HEK293T (cell line): Measurements from ENCODE around the gene ERMN.
"Not testable (repeated sequence)": the region's sequence is repeated elsewhere in the genome, so short reads cannot be mapped to it uniquely, and the experiment has no call there.

Experiments
- CTCF ChIA-PET: fragments of 350-600 bp; formaldehyde crosslinking; extraction: SDS; loops from one replicate; lab custom pipeline; 2021; ENCODE audit warnings: antibody characterized with exemption, inconsistent platforms; lab: Yijun Ruan, JAX
- POLR2A ChIA-PET: fragments of 350-600 bp; formaldehyde crosslinking; extraction: SDS; loops from one replicate; lab custom pipeline; 2020; ENCODE audit warnings: antibody characterized with exemption, inconsistent platforms; lab: Yijun Ruan, JAX
- DNase-seq: peaks from one replicate; pipeline ENCODE4 v3.0.0; 2012; ENCODE audit warnings: mixed read lengths; ENCODE audit errors: extremely low spot score
- ARNT ChIP-seq: fragments of 450-650 bp; IDR thresholded peaks from 2 replicates; pipeline ENCODE4 v1.6.1; 2017; ENCODE audit warnings: mild to moderate bottlenecking
- BHLHE40 ChIP-seq: fragments of 450-650 bp; IDR thresholded peaks from 2 replicates; pipeline ENCODE4 v1.6.1; 2016; ENCODE audit warnings: mild to moderate bottlenecking, moderate library complexity, borderline replicate concordance
- CTBP1 ChIP-seq: fragments of 450-650 bp; IDR thresholded peaks from 2 replicates; pipeline ENCODE4 v1.6.1; 2016; ENCODE audit warnings: borderline replicate concordance
- ELF4 ChIP-seq: fragments of 450-650 bp; IDR thresholded peaks from 2 replicates; pipeline ENCODE4 v1.6.1; 2017; ENCODE audit warnings: antibody characterized with exemption
- FOXA1 ChIP-seq: fragments of 450-650 bp; IDR thresholded peaks from 2 replicates; pipeline ENCODE4 v1.6.1; 2016; ENCODE audit warnings: mild to moderate bottlenecking
- FOXK2 ChIP-seq: fragments of 450-650 bp; IDR thresholded peaks from 2 replicates; pipeline ENCODE4 v1.6.1; 2016; ENCODE audit warnings: mild to moderate bottlenecking
- FOXM1 ChIP-seq: fragments of 450-650 bp; IDR thresholded peaks from 2 replicates; pipeline ENCODE4 v1.6.1; 2017; ENCODE audit warnings: mild to moderate bottlenecking, borderline replicate concordance
- HDGF ChIP-seq: fragments of 450-650 bp; IDR thresholded peaks from 2 replicates; pipeline ENCODE4 v1.6.1; 2017; ENCODE audit warnings: antibody characterized with exemption, borderline replicate concordance
- L3MBTL2 ChIP-seq: fragments of 450-650 bp; conservative IDR thresholded peaks from 2 replicates; pipeline ENCODE4 v1.6.1; 2016; ENCODE audit warnings: mild to moderate bottlenecking
- LEF1 ChIP-seq: fragments of 450-650 bp; IDR thresholded peaks from 2 replicates; pipeline ENCODE4 v1.6.1; 2017; ENCODE audit warnings: mild to moderate bottlenecking, borderline replicate concordance
- NFRKB ChIP-seq: fragments of 450-650 bp; IDR thresholded peaks from 2 replicates; pipeline ENCODE4 v1.6.1; 2016; ENCODE audit warnings: mild to moderate bottlenecking, moderate library complexity
- SP1 ChIP-seq: fragments of 450-650 bp; IDR thresholded peaks from 2 replicates; pipeline ENCODE4 v1.6.1; 2017
- SUZ12 ChIP-seq: fragments of 450-650 bp; IDR thresholded peaks from 2 replicates; pipeline ENCODE4 v1.6.1; 2016; ENCODE audit warnings: mild to moderate bottlenecking
- TARDBP ChIP-seq: fragments of 450-650 bp; IDR thresholded peaks from 2 replicates; pipeline ENCODE4 v1.6.1; 2016
- ZNF384 ChIP-seq: fragments of 450-650 bp; IDR thresholded peaks from 2 replicates; pipeline ENCODE4 v1.6.1; 2016
- TF ChIP-seq, protein P1 (sequence below): fragments of 450-650 bp; IDR thresholded peaks from 2 replicates; pipeline ENCODE4 v1.6.1; 2016

The ERMN gene, protein sequence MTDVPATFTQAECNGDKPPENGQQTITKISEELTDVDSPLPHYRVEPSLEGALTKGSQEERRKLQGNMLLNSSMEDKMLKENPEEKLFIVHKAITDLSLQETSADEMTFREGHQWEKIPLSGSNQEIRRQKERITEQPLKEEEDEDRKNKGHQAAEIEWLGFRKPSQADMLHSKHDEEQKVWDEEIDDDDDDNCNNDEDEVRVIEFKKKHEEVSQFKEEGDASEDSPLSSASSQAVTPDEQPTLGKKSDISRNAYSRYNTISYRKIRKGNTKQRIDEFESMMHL

DNA sequence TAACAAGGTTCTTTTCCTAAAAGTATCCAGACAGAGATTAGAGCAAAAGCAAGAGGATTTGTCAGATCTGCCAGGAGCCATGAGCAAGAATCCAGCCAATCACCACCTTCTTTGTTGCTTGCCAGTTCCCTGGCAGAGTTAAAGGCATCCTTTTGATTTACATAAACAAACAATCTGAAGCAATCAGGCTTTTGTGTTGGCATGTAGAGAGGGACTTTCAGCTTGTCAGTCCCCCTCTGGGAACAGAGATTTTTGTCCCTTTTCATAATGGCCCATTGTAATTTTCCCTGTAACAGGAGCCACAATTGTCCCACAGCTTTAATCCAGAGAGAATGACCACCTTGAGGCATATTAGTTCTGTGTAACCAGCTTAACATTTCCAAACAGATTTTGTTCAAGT, at the start of gene ERMN:
ERMN (minus strand) TSS at position 39 of the 400 bp plus-strand sequence. CDS start 182 bp downstream, outside the sequence.
- no peak for TF ChIP-seq FOXM1
- no peak for TF ChIP-seq SUZ12
- TF ChIP-seq FOXK2, result no peak
- TF ChIP-seq LEF1, result no peak
- ChIA-PET CTCF (interaction anchor here (0.6 to 3.7 kb wide), 4 partner anchors 10 to 303 kb away, joined by 3 to 31 read pairs (median 14); partner anchors contain the start of gene ACVR1C), POLR2A (no interaction called here)
- DNase-seq, result no peak

DNA sequence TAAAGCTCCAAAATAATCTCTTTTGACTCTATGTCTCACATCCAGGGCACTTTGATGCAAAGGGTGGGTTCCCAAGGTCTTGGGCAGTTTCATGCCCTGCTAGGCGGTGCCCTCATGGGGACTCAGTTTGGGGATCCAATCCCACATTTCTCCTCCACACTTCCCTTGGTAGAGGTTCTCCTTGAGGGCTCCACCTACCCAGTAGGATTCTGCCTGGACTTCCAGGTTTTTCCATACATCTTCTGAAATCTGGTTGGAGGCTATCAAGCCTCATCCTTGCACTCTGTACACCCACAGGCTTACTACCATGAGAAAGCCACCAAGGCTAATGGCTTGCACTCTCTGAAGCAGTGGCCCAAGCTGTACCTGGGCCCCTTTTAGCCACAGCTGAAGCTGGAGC, 49.8 kb upstream of the ERMN start:
- DNase-seq, result no peak
- no peak for TF ChIP-seq LEF1
- no peak for TF ChIP-seq SP1
- no peak for TF ChIP-seq TARDBP
- no peak for TF ChIP-seq HDGF
- TF ChIP-seq ZNF384, result no peak
- no peak for TF ChIP-seq CTBP1
- TF ChIP-seq, protein P1, sequence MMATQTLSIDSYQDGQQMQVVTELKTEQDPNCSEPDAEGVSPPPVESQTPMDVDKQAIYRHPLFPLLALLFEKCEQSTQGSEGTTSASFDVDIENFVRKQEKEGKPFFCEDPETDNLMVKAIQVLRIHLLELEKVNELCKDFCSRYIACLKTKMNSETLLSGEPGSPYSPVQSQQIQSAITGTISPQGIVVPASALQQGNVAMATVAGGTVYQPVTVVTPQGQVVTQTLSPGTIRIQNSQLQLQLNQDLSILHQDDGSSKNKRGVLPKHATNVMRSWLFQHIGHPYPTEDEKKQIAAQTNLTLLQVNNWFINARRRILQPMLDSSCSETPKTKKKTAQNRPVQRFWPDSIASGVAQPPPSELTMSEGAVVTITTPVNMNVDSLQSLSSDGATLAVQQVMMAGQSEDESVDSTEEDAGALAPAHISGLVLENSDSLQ, result no peak
- no peak for TF ChIP-seq NFRKB
- TF ChIP-seq BHLHE40, result no peak
- TF ChIP-seq ELF4, result no peak
- TF ChIP-seq L3MBTL2, result no peak
- no peak for TF ChIP-seq SUZ12
- no peak for TF ChIP-seq FOXK2
- TF ChIP-seq ARNT, result no peak
- TF ChIP-seq FOXA1, result no peak
- no peak for TF ChIP-seq FOXM1
- ChIA-PET POLR2A (no interaction called here), CTCF (no interaction called here)

DNA sequence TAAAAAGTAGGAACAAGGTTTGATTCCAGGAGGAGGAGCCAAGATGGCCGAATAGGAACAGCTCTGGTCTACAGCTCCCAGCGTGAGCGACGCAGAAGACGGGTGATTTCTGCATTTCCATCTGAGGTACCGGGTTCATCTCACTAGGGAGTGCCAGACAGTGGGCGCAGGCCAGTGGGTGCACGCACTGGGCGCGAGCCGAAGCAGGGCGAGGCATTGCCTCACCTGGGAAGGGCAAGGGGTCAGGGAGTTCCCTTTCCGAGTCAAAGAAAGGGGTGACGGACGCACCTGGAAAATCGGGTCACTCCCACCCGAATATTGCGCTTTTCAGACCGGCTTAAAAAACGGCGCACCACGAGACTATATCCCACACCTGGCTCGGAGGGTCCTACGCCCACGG, 42.9 kb upstream of the ERMN start:
- CTCF ChIA-PET, POLR2A ChIA-PET, DNase-seq: not testable (repeated sequence)

DNA sequence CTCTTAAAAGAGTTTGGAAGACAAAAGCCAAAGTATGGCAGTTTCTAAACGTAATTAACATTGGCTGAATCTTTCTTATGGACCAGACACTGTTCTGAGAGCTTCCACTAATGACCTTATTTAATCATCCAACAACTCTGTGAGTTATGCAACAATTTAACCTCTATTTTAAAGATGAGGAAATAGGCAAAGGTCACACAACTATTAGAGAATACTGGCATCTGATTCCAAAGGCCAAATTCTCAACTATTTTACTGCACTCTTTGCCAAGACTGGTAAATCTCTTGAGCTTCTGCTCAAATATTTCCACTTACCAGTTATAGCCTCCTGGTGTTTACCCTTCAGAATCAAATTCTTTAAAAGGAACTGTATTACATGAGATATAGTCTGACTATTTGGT, 42.1 kb upstream of the ERMN start:
- no peak for DNase-seq
- POLR2A ChIA-PET, result no interaction called here
- CTCF ChIA-PET, result no interaction called here
- TF ChIP-seq FOXK2, result no peak
- no peak for TF ChIP-seq FOXM1
- TF ChIP-seq ELF4, result no peak
- no peak for TF ChIP-seq TARDBP
- TF ChIP-seq FOXA1, result no peak
- TF ChIP-seq LEF1, result no peak

DNA sequence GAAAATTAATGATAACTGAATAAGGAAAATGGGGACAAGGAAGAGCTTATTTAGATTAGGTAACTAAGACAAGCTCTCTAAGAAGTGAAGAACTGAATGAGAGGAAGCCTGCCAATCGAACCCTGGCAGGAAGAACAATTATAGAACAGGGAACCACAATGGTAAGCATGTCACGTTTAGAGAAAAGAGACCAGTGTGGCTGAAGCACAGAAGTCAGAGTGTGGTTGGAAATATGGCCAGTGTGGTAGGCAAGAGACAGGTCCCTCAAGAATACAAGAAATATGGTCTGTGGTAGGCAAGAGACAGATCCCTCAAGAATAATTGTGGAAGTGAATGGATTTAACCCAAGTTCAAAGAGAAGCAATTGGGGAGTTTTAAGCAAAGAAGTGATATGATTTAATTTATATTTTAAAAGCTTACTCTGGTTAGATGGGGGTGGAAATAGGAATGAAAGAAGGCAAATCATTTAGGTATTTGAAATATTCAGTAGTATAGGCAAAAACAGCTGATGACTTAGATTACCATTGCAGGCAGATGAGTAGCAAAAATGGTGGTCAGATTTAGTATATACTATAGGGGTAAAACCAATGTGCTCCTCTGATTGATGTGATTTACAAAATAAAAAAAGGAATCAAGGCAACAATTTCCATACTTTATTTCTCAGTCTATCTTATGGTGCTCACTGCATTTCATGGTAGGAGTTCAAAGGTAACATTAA, 38.8 kb upstream of the ERMN start:
- no peak for DNase-seq
- ChIA-PET CTCF (no interaction called here), POLR2A (no interaction called here)
- TF ChIP-seq SUZ12, result no peak
- no peak for TF ChIP-seq FOXM1
- TF ChIP-seq CTBP1, result no peak
- TF ChIP-seq, protein P1, result no peak
- no peak for TF ChIP-seq SP1
- TF ChIP-seq ELF4, result no peak
- TF ChIP-seq FOXA1, result no peak
- TF ChIP-seq FOXK2, result no peak
- no peak for TF ChIP-seq BHLHE40
- no peak for TF ChIP-seq NFRKB
- no peak for TF ChIP-seq TARDBP
- no peak for TF ChIP-seq LEF1
- TF ChIP-seq ARNT, result no peak
- TF ChIP-seq HDGF, result no peak
- no peak for TF ChIP-seq L3MBTL2

DNA sequence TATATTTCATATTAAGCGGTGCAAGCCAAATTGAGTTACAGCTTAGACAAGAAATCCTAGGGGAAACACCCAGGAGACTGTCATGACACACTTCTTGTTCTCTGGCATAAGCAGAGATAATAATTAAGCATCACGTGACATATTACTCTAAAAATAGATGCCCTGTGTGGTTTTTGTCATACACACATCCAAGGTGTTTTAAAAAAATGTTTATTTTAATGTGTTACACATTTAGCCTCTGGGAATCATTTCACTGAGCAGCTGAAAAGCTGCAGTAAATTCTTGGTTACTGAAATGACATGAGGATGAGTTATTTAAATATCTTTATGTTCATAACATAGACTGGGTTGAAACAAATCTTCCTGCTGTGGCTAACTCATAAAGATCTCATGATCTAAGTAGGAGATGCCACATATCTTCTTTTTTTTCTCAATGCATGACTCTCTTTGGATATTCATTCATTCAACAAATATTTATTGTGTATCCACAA, 38.0 kb upstream of the ERMN start:
- ChIA-PET POLR2A (no interaction called here), CTCF (interaction anchor here (1.0 to 1.2 kb wide), 2 partner anchors 27 to 36 kb away, joined by 3 read pairs; no protein-coding TSS in a partner anchor)
- DNase-seq, result no peak
- no peak for TF ChIP-seq FOXK2
- no peak for TF ChIP-seq NFRKB
- TF ChIP-seq, protein P1, result no peak
- no peak for TF ChIP-seq ARNT
- no peak for TF ChIP-seq LEF1
- TF ChIP-seq FOXA1, result no peak
- no peak for TF ChIP-seq ELF4
